Endothelial cell of umbilical vein (primary cell): ENCODE results near the gene ZMIZ2. TPM values are rescaled to one million over a fixed set of nuclear protein-coding genes. Genes with fewer than 3 reads are reported as not detected.

Experiments used
- BruUV-seq: library from RNA; stranded (reverse); fragments of 400-500 nt; replicated peaks from 2 replicates; lab custom pipeline; 2021; lab: Mats Ljungman, UMichigan
- CTCF ChIA-PET: fragments of 300-600, 350-600 bp; sonication (Branson Sonifier 250); formaldehyde crosslinking; loops from one replicate; lab custom pipeline; 2021; ENCODE audit warnings: antibody characterized with exemption, inconsistent platforms; lab: Charles Lee
- POLR2A ChIA-PET: fragments of 300-600, 350-600 bp; sonication (Branson Sonifier 250); formaldehyde crosslinking; loops from one replicate; lab custom pipeline; 2021; ENCODE audit warnings: antibody characterized with exemption, inconsistent platforms; lab: Charles Lee
- DNase-seq: peaks from one replicate; pipeline ENCODE4 v3.0.0-alpha.2; 2011; ENCODE audit warnings: low read depth, low spot score
- FAIRE-seq: peaks from 2 replicates; lab custom pipeline; 2011; peaks lifted over from hg19 to GRCh38; lab: Jason Lieb, UNC
- H2AFZ ChIP-seq: 2 replicates; pipeline ENCODE4 v1.6.0; 2012; ENCODE audit warnings: low read depth, low read length, control low read depth, inconsistent platforms
- H3K27ac ChIP-seq: 2 replicates; pipeline ENCODE4 v1.5.1; 2011; ENCODE audit warnings: low read depth, mild to moderate bottlenecking, control low read depth, low read length, moderate library complexity; ENCODE audit not compliant: insufficient read depth
- H3K27me3 ChIP-seq, 2 experiments: 2 replicates each; pipeline versions ENCODE4 v1.6.0 to v1.6.1; 2011; ENCODE audit warnings: low read length in 2 of 2, mixed read lengths in 1 of 2; ENCODE audit not compliant: control insufficient read depth in 2 of 2, insufficient read depth in 2 of 2
- H3K36me3 ChIP-seq, 2 experiments: 2 replicates in 1 of 2; 3 replicates in 1 of 2; pipeline ENCODE4 v1.5.1; 2011; ENCODE audit warnings: low read length in 2 of 2, mild to moderate bottlenecking in 1 of 2, moderate library complexity in 1 of 2; ENCODE audit not compliant: control insufficient read depth in 2 of 2, insufficient read depth in 2 of 2; ENCODE audit errors: extremely low read depth in 1 of 2
- H3K4me1 ChIP-seq: 3 replicates; pipeline ENCODE4 v1.5.1; 2011; ENCODE audit warnings: mild to moderate bottlenecking, low read length; ENCODE audit not compliant: control insufficient read depth, insufficient read depth; ENCODE audit errors: extremely low read depth
- H3K4me2 ChIP-seq: 2 replicates; pipeline ENCODE4 v1.6.1; 2011; ENCODE audit warnings: low read length, control low read depth, mixed read lengths; ENCODE audit not compliant: insufficient read depth
- H3K4me3 ChIP-seq, 3 experiments: fragments of 200-600 bp in 1 of 3; sonication (generic), shearing (Covaris generic) in 1 of 3; replicated peaks in 1 of 3; 2 replicates each; pipeline ENCODE4 v1.5.1; 2011 to 2016; ENCODE audit warnings: control low read depth in 3 of 3, low read length in 3 of 3, mild to moderate bottlenecking in 2 of 3, inconsistent platforms in 1 of 3, low read depth in 1 of 3, moderate library complexity in 1 of 3; ENCODE audit not compliant: insufficient read depth in 1 of 3
- H3K79me2 ChIP-seq: 2 replicates; pipeline ENCODE4 v1.6.0; 2012; ENCODE audit warnings: low read length, inconsistent platforms; ENCODE audit not compliant: control insufficient read depth, insufficient read depth
- H3K9ac ChIP-seq: replicated peaks from 2 replicates; pipeline ENCODE3; 2011; ENCODE audit warnings: low read length, control low read depth; ENCODE audit not compliant: insufficient read depth; ENCODE audit errors: extremely low read depth
- H3K9me1 ChIP-seq: replicated peaks from 3 replicates; pipeline ENCODE4 v1.6.0; 2011; ENCODE audit warnings: mild to moderate bottlenecking, low read length; ENCODE audit not compliant: control insufficient read depth, insufficient read depth; ENCODE audit errors: extremely low read depth
- H3K9me3 ChIP-seq: replicated peaks from 2 replicates; pipeline ENCODE4 v1.5.1; 2012; ENCODE audit warnings: low read length, inconsistent platforms; ENCODE audit not compliant: control insufficient read depth, insufficient read depth
- H4K20me1 ChIP-seq: replicated peaks from 2 replicates; pipeline ENCODE3; 2011; ENCODE audit warnings: mild to moderate bottlenecking, low read length; ENCODE audit not compliant: control insufficient read depth, insufficient read depth; ENCODE audit errors: extremely low read depth
- CTCF ChIP-seq, 2 donors: IDR thresholded peaks; 1 replicate in 1 of 2; 2 replicates in 1 of 2; pipeline ENCODE4 v1.5.1; 2011; ENCODE audit warnings: low read length in 2 of 2, mild to moderate bottlenecking in 2 of 2, moderate library complexity in 2 of 2, control low read depth in 1 of 2, inconsistent platforms in 1 of 2, low read depth in 1 of 2; ENCODE audit not compliant: insufficient read depth in 1 of 2; ENCODE audit errors: extremely low read depth in 1 of 2
- EZH2 ChIP-seq: IDR thresholded peaks from 2 replicates; pipeline ENCODE4 v1.6.1; 2012; ENCODE audit warnings: borderline replicate concordance, low read depth, mild to moderate bottlenecking, moderate library complexity, low read length, inconsistent platforms; ENCODE audit not compliant: severe bottlenecking
- FOS ChIP-seq: IDR thresholded peaks from 2 replicates; pipeline ENCODE4 v1.6.1; 2011; ENCODE audit warnings: mild to moderate bottlenecking, low read length, moderate library complexity, borderline replicate concordance; ENCODE audit not compliant: insufficient read depth
- GATA2 ChIP-seq: IDR thresholded peaks from 2 replicates; pipeline ENCODE4 v1.7.0; 2011; ENCODE audit warnings: low read depth, mild to moderate bottlenecking, moderate library complexity, mixed read lengths, low read length; ENCODE audit not compliant: insufficient read length, insufficient read depth
- JUN ChIP-seq: IDR thresholded peaks from 2 replicates; pipeline ENCODE4 v1.6.1; 2011; ENCODE audit warnings: borderline replicate concordance, low read depth; ENCODE audit not compliant: insufficient read length, insufficient read depth
- MAX ChIP-seq: IDR thresholded peaks from 2 replicates; pipeline ENCODE4 v1.6.1; 2011; ENCODE audit not compliant: insufficient read depth, insufficient read length
- MYC ChIP-seq: IDR thresholded peaks from one replicate; pipeline ENCODE4 v1.6.1; 2011; ENCODE audit warnings: mild to moderate bottlenecking, low read depth, low read length
- POLR2A ChIP-seq: IDR thresholded peaks from 2 replicates; pipeline ENCODE4 v1.6.1; 2012; ENCODE audit warnings: low read depth, mild to moderate bottlenecking, control low read depth, low read length
- POLR2AphosphoS5 ChIP-seq: IDR thresholded peaks from 2 replicates; pipeline ENCODE4 v1.6.1; 2012; ENCODE audit warnings: low read depth, mild to moderate bottlenecking, control low read depth, low read length, moderate library complexity; ENCODE audit not compliant: insufficient read depth
- dilution Hi-C: fragments of 300-500 bp; cut with MboI; formaldehyde crosslinking; loops from one replicate; pipeline ENCODE4 v1.15.0; 2019; ENCODE audit warnings: low sequenced_read_pairs; ENCODE audit not compliant: extremely low pct_ligation_motif_present
- intact Hi-C: fragments of 100-400 bp; cut with micrococcal nuclease; formaldehyde crosslinking; loops from one replicate; pipeline ENCODE4 v1.10.0; 2022
- polyA plus RNA-seq, 4 experiments: library from polyadenylated mRNA; depleted of rRNA in 3 of 4; stranded (reverse) in 3 of 4; unstranded in 1 of 4; fragments of >200 nt; gene quantifications; 2 replicates each; pipeline versions ENCODE4 v1.2.1 to v1.2.3, GENCODE V29; 2011 to 2012; ENCODE audit warnings: missing spikeins in 1 of 4
- total RNA-seq: library from RNA; stranded (reverse); gene quantifications from 2 replicates; pipeline ENCODE4 v1.2.3, GENCODE V29; 2021

Gene ZMIZ2
- total and polyA plus RNA-seq, 2 donors (not counting 3 experiments of a cell fraction or from before 2014, with no cell fraction given) = 30.6 to 87.5 TPM

- H3K79me2 ChIP-seq = no peaks in the 10 kb centered on the region
- no peaks in the 10 kb centered on the region for H3K27me3 ChIP-seq
- FAIRE-seq (no peak), DNase-seq (no peak)
- CTCF ChIA-PET = no interaction called here
- H2AFZ ChIP-seq = no peak overlapping the region
- H4K20me1 ChIP-seq = no peaks in the 10 kb centered on the region
- H3K36me3 ChIP-seq = peaks cover 0 to 29% of the 10 kb centered on the region in 2 experiments
- H3K9me1 ChIP-seq = no peaks in the 10 kb centered on the region
- POLR2A ChIA-PET = no interaction called here
- no peak overlapping the region for H3K4me3 ChIP-seq
- H3K9ac ChIP-seq = no peak overlapping the region
- BruUV-seq = no TSS peak
- dilution Hi-C loops = no loop called here
- no peaks in the 10 kb centered on the region for H3K9me3 ChIP-seq
- H3K4me2 ChIP-seq = no peak overlapping the region
- intact Hi-C loops = no loop called here
- H3K4me1 ChIP-seq = no peaks in the 10 kb centered on the region
- H3K27ac ChIP-seq = no peak overlapping the region
- TF ChIP-seq CTCF (IDR thresholded peaks at IDR 0.05; ENCODE audit: extremely low read depth in 1 of 2, insufficient read depth in 1 of 2, low read depth in 1 of 2, low read length in 2 of 2) (no peak), MAX (no peak), MYC (no peak), EZH2 (no peak), POLR2AphosphoS5 (no peak), JUN (no peak), GATA2 (no peak), POLR2A (no peak), FOS (no peak)
Measured at GRCh38 chr7:44703921-44704320, 44.7 kb upstream of the ZMIZ2 start.
